ENCODE results near the gene ESPN.

- no peak for TF ChIP-seq POLR2AphosphoS5 (IDR thresholded peaks at IDR 0.05)
- TF ChIP-seq CTCF (IDR thresholded peaks at IDR 0.05) = no peak
- no peak for TF ChIP-seq POLR2A (IDR thresholded peaks at IDR 0.05; ENCODE audit: low read depth)
- no peak for TF ChIP-seq EP300 (IDR thresholded peaks at IDR 0.05)
These were observed 83.7 kb downstream of the ESPN start for GRCh38 chr1:6508154-6508815.
